Cardiac ventricle fibroblast (primary cell): ENCODE data around the gene CDK5RAP3. TPM values are rescaled to one million over a fixed set of nuclear protein-coding genes. Genes with fewer than 3 reads are reported as not detected.

Experiments used
- total RNA-seq: library from RNA; depleted of rRNA; stranded (reverse); fragments of >200 nt; gene quantifications from 2 replicates; pipeline ENCODE4 v1.2.3, GENCODE V29; 2015

Gene CDK5RAP3
- total RNA-seq: 55.2 and 56.6 TPM in 2 replicates

GRCh38 chr17:47970725-47971499 is at the start of gene CDK5RAP3:
Gene CDK5RAP3 (plus strand): TSS chr17:47971113. CDS start chr17:47971147, 34 bp downstream.

DNA sequence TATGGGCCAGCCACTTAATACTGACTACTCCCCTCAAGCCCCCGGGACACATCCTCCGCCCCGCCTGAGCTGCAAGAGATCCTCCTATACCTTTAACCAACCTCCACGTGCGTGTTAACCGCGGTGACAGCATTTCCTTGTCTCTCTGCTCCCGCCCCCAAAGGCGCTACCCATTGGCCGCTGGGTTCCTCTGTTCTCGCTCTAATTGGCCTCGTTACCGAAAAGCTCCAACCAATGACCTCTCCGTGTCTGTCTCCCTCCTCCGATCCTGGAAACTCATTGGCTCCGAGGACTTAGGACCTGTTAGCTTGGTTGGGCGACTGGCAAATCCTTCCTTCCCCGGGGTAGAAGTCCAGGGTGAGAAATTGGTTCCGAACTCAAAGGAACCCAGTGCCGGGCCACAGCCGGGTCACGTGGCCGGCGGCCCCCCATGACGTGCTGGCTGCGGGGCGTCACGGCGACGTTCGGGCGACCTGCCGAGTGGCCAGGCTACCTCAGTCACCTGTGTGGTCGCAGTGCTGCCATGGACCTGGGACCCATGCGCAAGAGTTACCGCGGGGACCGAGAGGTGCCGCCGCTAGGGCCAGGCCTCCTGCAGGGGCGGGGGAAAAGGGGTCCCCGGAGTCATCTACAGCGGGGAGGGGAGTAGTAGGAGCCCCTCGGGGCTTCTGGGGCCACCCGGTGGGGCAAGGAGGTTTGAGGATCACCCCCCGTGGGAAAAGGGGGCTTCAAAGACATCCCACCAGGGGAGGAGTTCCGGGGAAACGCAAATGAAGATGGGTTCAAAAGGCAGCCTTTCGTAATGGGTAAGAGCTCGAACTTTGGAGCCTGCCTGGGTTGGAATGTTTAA is 29.4 kb upstream of the CDK5RAP3 start, which contains the start of gene PNPO:
TSS of gene PNPO (plus strand) at position 326 of the 850 bp plus-strand sequence. CDS start at position 431, 105 bp downstream.

GRCh38 chr17:47957591-47958490 is 13.1 kb upstream of the CDK5RAP3 start, which contains the start of gene PRR15L:
Gene PRR15L (minus strand): TSS chr17:47957883. CDS start chr17:47953234, 4,649 bp downstream.

Other genes starting within 250 kb of the CDK5RAP3 start
- not detected in 2 replicates for gene TBX21, start 237.9 kb upstream of the CDK5RAP3 start, total RNA-seq
- gene OSBPL7, start 149.3 kb upstream of the CDK5RAP3 start, total RNA-seq: 4.4 and 5.2 TPM in 2 replicates
- 30.7 and 35.0 TPM in 2 replicates for gene MRPL10, start 139.6 kb upstream of the CDK5RAP3 start, total RNA-seq
- gene LRRC46, start 139.4 kb upstream of the CDK5RAP3 start, total RNA-seq: 0.25 TPM in 1 of 2 replicates, not detected in the other
- 29.3 and 31.5 TPM in 2 replicates for gene SCRN2, start 129.8 kb upstream of the CDK5RAP3 start, total RNA-seq
- gene SP6, start 120.0 kb upstream of the CDK5RAP3 start, total RNA-seq: 0.25 and 0.78 TPM in 2 replicates
- 3.0 and 5.4 TPM in 2 replicates for gene SP2, start 74.9 kb upstream of the CDK5RAP3 start, total RNA-seq
- 23.5 and 25.4 TPM in 2 replicates for gene PNPO, start 29.5 kb upstream of the CDK5RAP3 start, total RNA-seq
- not detected in 2 replicates for gene PRR15L, start 13.2 kb upstream of the CDK5RAP3 start, total RNA-seq
- 50.2 and 55.9 TPM in 2 replicates for gene COPZ2, start 66.7 kb downstream of the CDK5RAP3 start, total RNA-seq
- 59.9 and 63.1 TPM in 2 replicates for gene NFE2L1, start 77.2 kb downstream of the CDK5RAP3 start, total RNA-seq
- gene CBX1, start 130.4 kb downstream of the CDK5RAP3 start, total RNA-seq: 35.3 and 42.2 TPM in 2 replicates
- 7.1 and 12.8 TPM in 2 replicates for gene SNX11, start 136.7 kb downstream of the CDK5RAP3 start, total RNA-seq